ENCODE measurements around the gene OSBPL2.

Gene OSBPL2

GRCh38 chr20:62225820-62226635, 12.3 kb upstream of the OSBPL2 start:
- Histone ChIP-seq H3K79me2 (ENCODE audit: insufficient read depth, low read depth) (no peaks in the 10 kb centered on the region), H3K4me2 (no peak overlapping the region), H3K9ac (no peak overlapping the region), H3K27me3 (ENCODE audit: insufficient read depth, low read depth) (peaks cover 87% of the 10 kb centered on the region), H3K4me3 (IDR thresholded peaks at IDR 0.05; ENCODE audit: insufficient read depth, low read depth, low read length) (no peak overlapping the region), H2AFZ (ENCODE audit: low read depth) (no peak overlapping the region), H4K20me1 (ENCODE audit: insufficient read depth) (no peaks in the 10 kb centered on the region), H3K4me1 (ENCODE audit: low read depth, poor library complexity, severe bottlenecking) (no peaks in the 10 kb centered on the region), H3K36me3 (ENCODE audit: insufficient read depth) (no peaks in the 10 kb centered on the region), H3K27ac (no peak overlapping the region)
- no peak for TF ChIP-seq CTCF (conservative IDR thresholded peaks at IDR 0.05; ENCODE audit: low read depth, low read length)

- Histone ChIP-seq H3K27ac (no peak overlapping the region), H3K9ac (no peak overlapping the region), H3K4me3 (IDR thresholded peaks at IDR 0.05; ENCODE audit: insufficient read depth, low read depth, low read length) (no peak overlapping the region), H3K4me1 (ENCODE audit: low read depth, poor library complexity, severe bottlenecking) (no peaks in the 10 kb centered on the region), H2AFZ (ENCODE audit: low read depth) (no peak overlapping the region), H3K27me3 (ENCODE audit: insufficient read depth, low read depth) (peaks cover 85% of the 10 kb centered on the region), H3K79me2 (ENCODE audit: insufficient read depth, low read depth) (no peaks in the 10 kb centered on the region), H4K20me1 (ENCODE audit: insufficient read depth) (no peaks in the 10 kb centered on the region), H3K36me3 (ENCODE audit: insufficient read depth) (no peaks in the 10 kb centered on the region), H3K4me2 (no peak overlapping the region)
- TF ChIP-seq CTCF (conservative IDR thresholded peaks at IDR 0.05; ENCODE audit: low read depth, low read length), result no peak
These were observed 11.4 kb upstream of the OSBPL2 start for GRCh38 chr20:62226707-62227590.

- TF ChIP-seq CTCF (conservative IDR thresholded peaks at IDR 0.05; ENCODE audit: low read depth, low read length), result no peak
- Histone ChIP-seq H3K4me2 (no peak overlapping the region), H3K27ac (no peak overlapping the region), H3K36me3 (ENCODE audit: insufficient read depth) (no peaks in the 10 kb centered on the region), H3K4me3 (IDR thresholded peaks at IDR 0.05; ENCODE audit: insufficient read depth, low read depth, low read length) (no peak overlapping the region), H2AFZ (ENCODE audit: low read depth) (no peak overlapping the region), H4K20me1 (ENCODE audit: insufficient read depth) (no peaks in the 10 kb centered on the region), H3K27me3 (ENCODE audit: insufficient read depth, low read depth) (peaks cover 84% of the 10 kb centered on the region), H3K4me1 (ENCODE audit: low read depth, poor library complexity, severe bottlenecking) (no peaks in the 10 kb centered on the region), H3K9ac (no peak overlapping the region), H3K79me2 (ENCODE audit: insufficient read depth, low read depth) (no peaks in the 10 kb centered on the region)
These were observed 10.7 kb upstream of the OSBPL2 start for GRCh38 chr20:62227591-62227976.

GRCh38 chr20:62227977-62228958, 10.1 kb upstream of the OSBPL2 start:
- Histone ChIP-seq H3K27ac (no peak overlapping the region), H4K20me1 (ENCODE audit: insufficient read depth) (no peaks in the 10 kb centered on the region), H3K36me3 (ENCODE audit: insufficient read depth) (no peaks in the 10 kb centered on the region), H3K27me3 (ENCODE audit: insufficient read depth, low read depth) (peaks cover 84% of the 10 kb centered on the region), H3K4me3 (IDR thresholded peaks at IDR 0.05; ENCODE audit: insufficient read depth, low read depth, low read length) (no peak overlapping the region), H2AFZ (ENCODE audit: low read depth) (no peak overlapping the region), H3K4me2 (no peak overlapping the region), H3K9ac (no peak overlapping the region), H3K79me2 (ENCODE audit: insufficient read depth, low read depth) (no peaks in the 10 kb centered on the region), H3K4me1 (ENCODE audit: low read depth, poor library complexity, severe bottlenecking) (no peaks in the 10 kb centered on the region)
- no peak for TF ChIP-seq CTCF (conservative IDR thresholded peaks at IDR 0.05; ENCODE audit: low read depth, low read length)
